HepG2 (cell line): ENCODE measurements around the gene IMPDH1. TPM values are rescaled to one million over a fixed set of nuclear protein-coding genes. Genes with fewer than 3 reads are reported as not detected.
A peak's percentile ranks its signal among the peaks of the same experiment; 100 is the strongest.

Experiments
- ELF1 ChIP-seq: sonication (generic); formaldehyde crosslinking; IDR thresholded peaks from 2 replicates; pipeline ENCODE4 v1.4.0; 2020; ENCODE audit warnings: missing genetic modification reagents
- FOSL2 ChIP-seq: sonication (generic); formaldehyde crosslinking; IDR thresholded peaks from 2 replicates; pipeline ENCODE4 v1.4.0; 2020; ENCODE audit warnings: missing genetic modification reagents
- GTF3A ChIP-seq: sonication (generic); formaldehyde crosslinking; conservative IDR thresholded peaks from 2 replicates; pipeline ENCODE4 v1.4.0; 2020; ENCODE audit warnings: mild to moderate bottlenecking, missing genetic modification reagents
- KDM2A ChIP-seq: sonication (generic); formaldehyde crosslinking; IDR thresholded peaks from 2 replicates; pipeline ENCODE4 v1.4.0; 2020; ENCODE audit warnings: low read depth, missing genetic modification reagents, borderline replicate concordance
- KDM6A ChIP-seq: IDR thresholded peaks from 2 replicates; pipeline ENCODE4 v1.6.1; 2016; ENCODE audit warnings: low read depth
- NFKBIZ ChIP-seq: IDR thresholded peaks from 2 replicates; pipeline ENCODE4 v1.6.1; 2018; ENCODE audit warnings: missing genetic modification reagents, missing compliant biosample characterization
- RFXAP ChIP-seq: sonication (generic); formaldehyde crosslinking; IDR thresholded peaks from 2 replicates; pipeline ENCODE4 v1.4.0; 2020; ENCODE audit warnings: missing genetic modification reagents, borderline replicate concordance
- SIX1 ChIP-seq: sonication (generic); formaldehyde crosslinking; IDR thresholded peaks from 2 replicates; pipeline ENCODE4 v1.4.0; 2020; ENCODE audit warnings: missing genetic modification reagents, borderline replicate concordance
- SPEN ChIP-seq: sonication (generic); formaldehyde crosslinking; IDR thresholded peaks from 2 replicates; pipeline ENCODE4 v1.5.1; 2020; ENCODE audit warnings: low read depth, mild to moderate bottlenecking, missing genetic modification reagents
- SRY ChIP-seq: sonication (generic); formaldehyde crosslinking; IDR thresholded peaks from 2 replicates; pipeline ENCODE4 v1.8.0; 2022; ENCODE audit warnings: mild to moderate bottlenecking, missing genetic modification reagents
- polyA plus RNA-seq, 8 experiments: library from polyadenylated mRNA; depleted of rRNA in 3 of 8; stranded (reverse) in 7 of 8; unstranded in 1 of 8; fragments of >200 nt; fragmentation: Illumina TruSeq in 4 of 8; extraction: Trizol in 4 of 8; gene quantifications; 2 replicates each; pipeline versions ENCODE4 v1.2.1 to v1.2.3, GENCODE V29; 2011 to 2016; ENCODE audit warnings: low read depth in 4 of 8, missing spikeins in 1 of 8, mixed read lengths in 1 of 8; ENCODE audit not compliant: insufficient read depth in 1 of 8
- total RNA-seq, 5 experiments: library from RNA; depleted of rRNA; stranded (reverse); fragments of >200 nt; fragmentation: Illumina TruSeq; extraction: Trizol; gene quantifications; 2 replicates each; pipeline ENCODE4 v1.2.3, GENCODE V29; 2016; ENCODE audit warnings: low read depth in 1 of 5
- TF ChIP-seq, protein P1 (sequence below): sonication (generic); formaldehyde crosslinking; IDR thresholded peaks from 2 replicates; pipeline ENCODE4 v1.5.1; 2020; ENCODE audit warnings: mild to moderate bottlenecking, missing genetic modification reagents, borderline replicate concordance
- TF ChIP-seq, protein P2 (sequence below): IDR thresholded peaks from 2 replicates; pipeline ENCODE4 v1.6.1; 2012; ENCODE audit warnings: low read length, improper control_type of control experiment
- TF ChIP-seq, protein P3 (sequence below): sonication (generic); formaldehyde crosslinking; IDR thresholded peaks from 2 replicates; pipeline ENCODE4 v1.5.0; 2020; ENCODE audit warnings: missing genetic modification reagents
- TF ChIP-seq, protein P4 (sequence below), 2 experiments: fragments of 450-650 bp in 1 of 2; sonication (generic) in 1 of 2; formaldehyde crosslinking in 1 of 2; IDR thresholded peaks; 2 replicates each; pipeline versions ENCODE4 v1.6.1 to v1.8.0; 2016 to 2022; ENCODE audit warnings: antibody characterized with exemption in 1 of 2, mild to moderate bottlenecking in 1 of 2, missing genetic modification reagents in 1 of 2

The IMPDH1 gene
- total and polyA plus RNA-seq, 2 of the 13 experiments (the other 11 are each of a cell fraction or from before 2014, with no cell fraction given), result 22.8 to 34.0 TPM

DNA sequence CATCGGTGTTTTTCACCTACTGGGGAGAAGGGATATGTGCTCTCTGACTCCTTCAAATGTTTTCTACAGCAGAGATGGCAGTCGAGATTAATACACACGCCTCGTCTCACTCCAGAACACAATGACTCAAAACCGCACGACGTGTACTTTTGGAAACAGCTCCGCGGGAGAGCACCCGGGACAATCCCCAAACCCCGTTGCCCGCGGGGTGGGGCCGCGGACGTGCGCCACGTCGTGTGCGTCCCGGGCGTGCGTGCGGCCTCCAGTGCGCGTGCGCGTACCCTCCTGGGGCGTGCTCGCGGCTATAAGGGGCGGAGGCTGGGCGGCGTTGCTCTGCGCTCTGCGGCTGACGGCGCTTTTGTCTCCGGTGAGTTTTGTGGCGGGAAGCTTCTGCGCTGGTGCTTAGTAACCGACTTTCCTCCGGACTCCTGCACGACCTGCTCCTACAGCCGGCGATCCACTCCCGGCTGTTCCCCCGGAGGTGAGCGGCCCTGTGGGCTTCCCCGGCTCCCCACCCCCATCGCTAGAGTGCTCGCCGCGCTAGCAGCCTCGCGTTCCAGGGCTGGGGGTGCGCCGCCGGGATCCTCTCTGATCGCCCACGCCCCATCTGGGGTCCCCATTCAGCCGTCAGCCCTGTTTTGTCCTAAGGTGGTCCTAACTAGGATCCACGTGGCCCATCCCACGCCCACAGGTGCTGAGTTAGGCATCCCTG lies 45.9 kb upstream of the IMPDH1 start, which contains the start of gene HILPDA (continued):
- TF ChIP-seq, protein P1, sequence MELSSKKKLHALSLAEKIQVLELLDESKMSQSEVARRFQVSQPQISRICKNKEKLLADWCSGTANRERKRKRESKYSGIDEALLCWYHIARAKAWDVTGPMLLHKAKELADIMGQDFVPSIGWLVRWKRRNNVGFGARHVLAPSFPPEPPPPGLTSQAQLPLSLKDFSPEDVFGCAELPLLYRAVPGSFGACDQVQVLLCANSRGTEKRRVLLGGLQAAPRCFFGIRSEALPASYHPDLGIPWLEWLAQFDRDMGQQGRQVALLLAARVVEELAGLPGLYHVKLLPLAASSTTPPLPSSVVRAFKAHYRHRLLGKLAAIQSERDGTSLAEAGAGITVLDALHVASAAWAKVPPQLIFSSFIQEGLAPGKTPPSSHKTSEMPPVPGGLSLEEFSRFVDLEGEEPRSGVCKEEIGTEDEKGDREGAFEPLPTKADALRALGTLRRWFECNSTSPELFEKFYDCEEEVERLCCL, result peak; percentile 40; the same call in 1 of the 2 replicates
- TF ChIP-seq, protein P2, sequence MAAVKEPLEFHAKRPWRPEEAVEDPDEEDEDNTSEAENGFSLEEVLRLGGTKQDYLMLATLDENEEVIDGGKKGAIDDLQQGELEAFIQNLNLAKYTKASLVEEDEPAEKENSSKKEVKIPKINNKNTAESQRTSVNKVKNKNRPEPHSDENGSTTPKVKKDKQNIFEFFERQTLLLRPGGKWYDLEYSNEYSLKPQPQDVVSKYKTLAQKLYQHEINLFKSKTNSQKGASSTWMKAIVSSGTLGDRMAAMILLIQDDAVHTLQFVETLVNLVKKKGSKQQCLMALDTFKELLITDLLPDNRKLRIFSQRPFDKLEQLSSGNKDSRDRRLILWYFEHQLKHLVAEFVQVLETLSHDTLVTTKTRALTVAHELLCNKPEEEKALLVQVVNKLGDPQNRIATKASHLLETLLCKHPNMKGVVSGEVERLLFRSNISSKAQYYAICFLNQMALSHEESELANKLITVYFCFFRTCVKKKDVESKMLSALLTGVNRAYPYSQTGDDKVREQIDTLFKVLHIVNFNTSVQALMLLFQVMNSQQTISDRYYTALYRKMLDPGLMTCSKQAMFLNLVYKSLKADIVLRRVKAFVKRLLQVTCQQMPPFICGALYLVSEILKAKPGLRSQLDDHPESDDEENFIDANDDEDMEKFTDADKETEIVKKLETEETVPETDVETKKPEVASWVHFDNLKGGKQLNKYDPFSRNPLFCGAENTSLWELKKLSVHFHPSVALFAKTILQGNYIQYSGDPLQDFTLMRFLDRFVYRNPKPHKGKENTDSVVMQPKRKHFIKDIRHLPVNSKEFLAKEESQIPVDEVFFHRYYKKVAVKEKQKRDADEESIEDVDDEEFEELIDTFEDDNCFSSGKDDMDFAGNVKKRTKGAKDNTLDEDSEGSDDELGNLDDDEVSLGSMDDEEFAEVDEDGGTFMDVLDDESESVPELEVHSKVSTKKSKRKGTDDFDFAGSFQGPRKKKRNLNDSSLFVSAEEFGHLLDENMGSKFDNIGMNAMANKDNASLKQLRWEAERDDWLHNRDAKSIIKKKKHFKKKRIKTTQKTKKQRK, result no peak
- TF ChIP-seq RFXAP (CRISPR knock-in tag) (no peak), SIX1 (CRISPR knock-in tag) (no peak), ELF1 (CRISPR knock-in tag) (no peak), KDM6A (CRISPR knock-in tag) (no peak), KDM2A (CRISPR knock-in tag) (peak; percentile 68; the same call in 1 of the 2 replicates), SPEN (CRISPR knock-in tag) (peak; percentile 95), GTF3A (CRISPR knock-in tag) (no peak), SRY (CRISPR knock-in tag) (no peak), NFKBIZ (CRISPR knock-in tag) (no peak), FOSL2 (peak; percentile 6; the same call in 1 of the 2 replicates)
- TF ChIP-seq, protein P3, sequence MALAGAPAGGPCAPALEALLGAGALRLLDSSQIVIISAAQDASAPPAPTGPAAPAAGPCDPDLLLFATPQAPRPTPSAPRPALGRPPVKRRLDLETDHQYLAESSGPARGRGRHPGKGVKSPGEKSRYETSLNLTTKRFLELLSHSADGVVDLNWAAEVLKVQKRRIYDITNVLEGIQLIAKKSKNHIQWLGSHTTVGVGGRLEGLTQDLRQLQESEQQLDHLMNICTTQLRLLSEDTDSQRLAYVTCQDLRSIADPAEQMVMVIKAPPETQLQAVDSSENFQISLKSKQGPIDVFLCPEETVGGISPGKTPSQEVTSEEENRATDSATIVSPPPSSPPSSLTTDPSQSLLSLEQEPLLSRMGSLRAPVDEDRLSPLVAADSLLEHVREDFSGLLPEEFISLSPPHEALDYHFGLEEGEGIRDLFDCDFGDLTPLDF, result no peak
- TF ChIP-seq, protein P4, sequence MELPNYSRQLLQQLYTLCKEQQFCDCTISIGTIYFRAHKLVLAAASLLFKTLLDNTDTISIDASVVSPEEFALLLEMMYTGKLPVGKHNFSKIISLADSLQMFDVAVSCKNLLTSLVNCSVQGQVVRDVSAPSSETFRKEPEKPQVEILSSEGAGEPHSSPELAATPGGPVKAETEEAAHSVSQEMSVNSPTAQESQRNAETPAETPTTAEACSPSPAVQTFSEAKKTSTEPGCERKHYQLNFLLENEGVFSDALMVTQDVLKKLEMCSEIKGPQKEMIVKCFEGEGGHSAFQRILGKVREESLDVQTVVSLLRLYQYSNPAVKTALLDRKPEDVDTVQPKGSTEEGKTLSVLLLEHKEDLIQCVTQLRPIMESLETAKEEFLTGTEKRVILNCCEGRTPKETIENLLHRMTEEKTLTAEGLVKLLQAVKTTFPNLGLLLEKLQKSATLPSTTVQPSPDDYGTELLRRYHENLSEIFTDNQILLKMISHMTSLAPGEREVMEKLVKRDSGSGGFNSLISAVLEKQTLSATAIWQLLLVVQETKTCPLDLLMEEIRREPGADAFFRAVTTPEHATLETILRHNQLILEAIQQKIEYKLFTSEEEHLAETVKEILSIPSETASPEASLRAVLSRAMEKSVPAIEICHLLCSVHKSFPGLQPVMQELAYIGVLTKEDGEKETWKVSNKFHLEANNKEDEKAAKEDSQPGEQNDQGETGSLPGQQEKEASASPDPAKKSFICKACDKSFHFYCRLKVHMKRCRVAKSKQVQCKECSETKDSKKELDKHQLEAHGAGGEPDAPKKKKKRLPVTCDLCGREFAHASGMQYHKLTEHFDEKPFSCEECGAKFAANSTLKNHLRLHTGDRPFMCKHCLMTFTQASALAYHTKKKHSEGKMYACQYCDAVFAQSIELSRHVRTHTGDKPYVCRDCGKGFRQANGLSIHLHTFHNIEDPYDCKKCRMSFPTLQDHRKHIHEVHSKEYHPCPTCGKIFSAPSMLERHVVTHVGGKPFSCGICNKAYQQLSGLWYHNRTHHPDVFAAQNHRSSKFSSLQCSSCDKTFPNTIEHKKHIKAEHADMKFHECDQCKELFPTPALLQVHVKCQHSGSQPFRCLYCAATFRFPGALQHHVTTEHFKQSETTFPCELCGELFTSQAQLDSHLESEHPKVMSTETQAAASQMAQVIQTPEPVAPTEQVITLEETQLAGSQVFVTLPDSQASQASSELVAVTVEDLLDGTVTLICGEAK (IDR thresholded peaks at IDR 0.05), result no peak
- TF ChIP-seq, protein P4 (CRISPR knock-in tag; IDR thresholded peaks at IDR 0.05), result peak; percentile 69; the same call in 1 of the 2 replicates
